ENCODE data around the gene PPP1R3D. TPM values are rescaled to one million over a fixed set of nuclear protein-coding genes. Genes with fewer than 3 reads are reported as not detected.

PPP1R3D gene
- total and polyA plus RNA-seq, 9 of the 15 experiments (the other 6 are each of a cell fraction or from before 2014, with no cell fraction given): 0.35 to 3.3 (median 1.8) TPM

DNA sequence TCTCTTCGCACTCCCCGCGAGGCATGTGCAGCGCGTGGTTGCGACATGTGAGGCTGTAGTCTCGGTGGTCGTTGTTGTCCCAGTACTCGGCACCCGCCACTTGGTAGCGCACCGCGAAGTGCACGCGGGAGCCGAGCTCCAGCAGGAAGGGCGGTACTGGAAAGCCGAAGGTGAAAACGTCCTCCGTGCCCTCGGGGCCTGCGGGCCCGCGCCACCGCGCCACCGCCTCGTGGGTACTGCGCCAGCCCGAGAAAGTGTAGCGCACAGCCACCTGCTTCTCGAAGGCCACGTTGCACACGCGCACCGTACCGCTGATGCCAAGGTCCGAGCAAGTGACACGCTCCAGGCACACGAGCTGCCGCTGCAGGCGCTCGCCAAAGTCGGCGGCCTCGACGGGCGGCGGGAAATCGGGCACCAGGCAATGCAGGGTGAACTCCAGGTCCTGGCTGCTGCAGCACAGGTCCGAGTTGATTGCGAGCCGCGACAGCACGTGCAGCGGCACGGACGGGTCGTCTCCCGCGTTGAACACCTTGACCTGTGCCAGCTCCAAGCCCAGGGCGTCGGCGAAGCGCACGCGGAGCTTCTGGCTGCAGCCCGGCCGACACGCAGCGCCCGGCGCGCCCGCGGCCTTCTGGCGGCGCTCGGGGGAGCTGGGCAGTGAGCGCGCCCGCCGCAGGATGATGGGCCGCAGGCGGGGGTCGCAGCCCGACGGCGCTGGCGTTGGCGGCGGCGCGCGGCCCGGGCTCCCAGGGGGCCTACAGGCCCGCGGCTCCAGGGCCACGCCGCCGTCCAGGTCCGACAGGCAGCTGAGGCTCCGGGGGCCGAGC lies 840 bp downstream of the PPP1R3D start (continued):
- TF ChIP-seq, protein P1, sequence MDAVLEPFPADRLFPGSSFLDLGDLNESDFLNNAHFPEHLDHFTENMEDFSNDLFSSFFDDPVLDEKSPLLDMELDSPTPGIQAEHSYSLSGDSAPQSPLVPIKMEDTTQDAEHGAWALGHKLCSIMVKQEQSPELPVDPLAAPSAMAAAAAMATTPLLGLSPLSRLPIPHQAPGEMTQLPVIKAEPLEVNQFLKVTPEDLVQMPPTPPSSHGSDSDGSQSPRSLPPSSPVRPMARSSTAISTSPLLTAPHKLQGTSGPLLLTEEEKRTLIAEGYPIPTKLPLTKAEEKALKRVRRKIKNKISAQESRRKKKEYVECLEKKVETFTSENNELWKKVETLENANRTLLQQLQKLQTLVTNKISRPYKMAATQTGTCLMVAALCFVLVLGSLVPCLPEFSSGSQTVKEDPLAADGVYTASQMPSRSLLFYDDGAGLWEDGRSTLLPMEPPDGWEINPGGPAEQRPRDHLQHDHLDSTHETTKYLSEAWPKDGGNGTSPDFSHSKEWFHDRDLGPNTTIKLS (IDR thresholded peaks at IDR 0.05; ENCODE audit: borderline replicate concordance, low read depth): no peak
- TF ChIP-seq TCF7L2 (IDR thresholded peaks at IDR 0.05; ENCODE audit: low read depth, low read length) (no peak), CREB1 (IDR thresholded peaks at IDR 0.05) (no peak), CREB1 (CRISPR knock-in tag; IDR thresholded peaks at IDR 0.05) (no peak), ZNF584 (CRISPR knock-in tag; IDR thresholded peaks at IDR 0.05; ENCODE audit: low read depth) (no peak), U2AF2 (optimal IDR thresholded peaks at IDR 0.05; ENCODE audit: low read depth, low read length) (no peak), PTRF (tag; IDR thresholded peaks at IDR 0.05) (no peak), ZBTB17 (CRISPR knock-in tag; IDR thresholded peaks at IDR 0.05) (no peak), ZNF263 (CRISPR knock-in tag; IDR thresholded peaks at IDR 0.05; ENCODE audit: borderline replicate concordance) (no peak), KLF10 (CRISPR knock-in tag; IDR thresholded peaks at IDR 0.05) (no peak), ZBTB43 (CRISPR knock-in tag; IDR thresholded peaks at IDR 0.05) (no peak), MAFF (IDR thresholded peaks at IDR 0.05; ENCODE audit: low read length) (no peak), NCOA4 (IDR thresholded peaks at IDR 0.05; ENCODE audit: partially characterized antibody) (no peak), CEBPG (CRISPR knock-in tag; IDR thresholded peaks at IDR 0.05) (0 out of 2 replicates have a peak, but pooled peaks have one; percentile 0), CEBPG (tag; conservative IDR thresholded peaks at IDR 0.05 in 1 of 2, IDR thresholded peaks at IDR 0.05 in 1 of 2) (no peak)
- TF ChIP-seq, protein P2, sequence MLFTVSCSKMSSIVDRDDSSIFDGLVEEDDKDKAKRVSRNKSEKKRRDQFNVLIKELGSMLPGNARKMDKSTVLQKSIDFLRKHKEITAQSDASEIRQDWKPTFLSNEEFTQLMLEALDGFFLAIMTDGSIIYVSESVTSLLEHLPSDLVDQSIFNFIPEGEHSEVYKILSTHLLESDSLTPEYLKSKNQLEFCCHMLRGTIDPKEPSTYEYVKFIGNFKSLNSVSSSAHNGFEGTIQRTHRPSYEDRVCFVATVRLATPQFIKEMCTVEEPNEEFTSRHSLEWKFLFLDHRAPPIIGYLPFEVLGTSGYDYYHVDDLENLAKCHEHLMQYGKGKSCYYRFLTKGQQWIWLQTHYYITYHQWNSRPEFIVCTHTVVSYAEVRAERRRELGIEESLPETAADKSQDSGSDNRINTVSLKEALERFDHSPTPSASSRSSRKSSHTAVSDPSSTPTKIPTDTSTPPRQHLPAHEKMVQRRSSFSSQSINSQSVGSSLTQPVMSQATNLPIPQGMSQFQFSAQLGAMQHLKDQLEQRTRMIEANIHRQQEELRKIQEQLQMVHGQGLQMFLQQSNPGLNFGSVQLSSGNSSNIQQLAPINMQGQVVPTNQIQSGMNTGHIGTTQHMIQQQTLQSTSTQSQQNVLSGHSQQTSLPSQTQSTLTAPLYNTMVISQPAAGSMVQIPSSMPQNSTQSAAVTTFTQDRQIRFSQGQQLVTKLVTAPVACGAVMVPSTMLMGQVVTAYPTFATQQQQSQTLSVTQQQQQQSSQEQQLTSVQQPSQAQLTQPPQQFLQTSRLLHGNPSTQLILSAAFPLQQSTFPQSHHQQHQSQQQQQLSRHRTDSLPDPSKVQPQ (CRISPR knock-in tag; IDR thresholded peaks at IDR 0.05; ENCODE audit: borderline replicate concordance): no peak
- TF ChIP-seq, protein P3, sequence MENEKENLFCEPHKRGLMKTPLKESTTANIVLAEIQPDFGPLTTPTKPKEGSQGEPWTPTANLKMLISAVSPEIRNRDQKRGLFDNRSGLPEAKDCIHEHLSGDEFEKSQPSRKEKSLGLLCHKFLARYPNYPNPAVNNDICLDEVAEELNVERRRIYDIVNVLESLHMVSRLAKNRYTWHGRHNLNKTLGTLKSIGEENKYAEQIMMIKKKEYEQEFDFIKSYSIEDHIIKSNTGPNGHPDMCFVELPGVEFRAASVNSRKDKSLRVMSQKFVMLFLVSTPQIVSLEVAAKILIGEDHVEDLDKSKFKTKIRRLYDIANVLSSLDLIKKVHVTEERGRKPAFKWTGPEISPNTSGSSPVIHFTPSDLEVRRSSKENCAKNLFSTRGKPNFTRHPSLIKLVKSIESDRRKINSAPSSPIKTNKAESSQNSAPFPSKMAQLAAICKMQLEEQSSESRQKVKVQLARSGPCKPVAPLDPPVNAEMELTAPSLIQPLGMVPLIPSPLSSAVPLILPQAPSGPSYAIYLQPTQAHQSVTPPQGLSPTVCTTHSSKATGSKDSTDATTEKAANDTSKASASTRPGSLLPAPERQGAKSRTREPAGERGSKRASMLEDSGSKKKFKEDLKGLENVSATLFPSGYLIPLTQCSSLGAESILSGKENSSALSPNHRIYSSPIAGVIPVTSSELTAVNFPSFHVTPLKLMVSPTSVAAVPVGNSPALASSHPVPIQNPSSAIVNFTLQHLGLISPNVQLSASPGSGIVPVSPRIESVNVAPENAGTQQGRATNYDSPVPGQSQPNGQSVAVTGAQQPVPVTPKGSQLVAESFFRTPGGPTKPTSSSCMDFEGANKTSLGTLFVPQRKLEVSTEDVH (IDR thresholded peaks at IDR 0.05; ENCODE audit: low read depth, partially characterized antibody): no peak
